ENCODE data around the gene PCDHGC5. TPM values are rescaled to one million over a fixed set of nuclear protein-coding genes. Genes with fewer than 3 reads are reported as not detected.
A peak's percentile ranks its signal among the peaks of the same experiment; 100 is the strongest.

The PCDHGC5 gene
- total RNA-seq, 2 donors from 2014 or later, result 0.71 to 1.8 TPM

DNA sequence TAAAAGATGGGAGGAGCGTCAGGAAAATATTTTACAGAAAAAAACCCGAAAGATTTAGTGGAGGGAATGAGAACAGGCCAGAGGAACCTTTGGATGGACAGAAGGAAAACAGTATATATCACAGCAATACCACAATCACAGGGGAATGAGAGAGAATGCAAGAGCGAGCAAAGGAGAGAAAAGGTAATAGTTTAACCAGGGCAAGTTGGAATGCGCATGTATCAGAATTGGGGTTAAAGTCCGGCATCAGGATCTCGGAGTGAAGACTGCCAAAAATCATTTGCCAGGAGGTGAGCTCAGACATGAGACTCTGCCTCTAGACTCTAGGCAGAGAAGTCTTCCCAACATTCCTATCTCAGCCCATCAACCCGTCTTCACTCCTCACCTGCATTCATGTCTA is 36.8 kb downstream of the PCDHGC5 start:
- peaks cover 50% of the 10 kb centered on the region for H3K36me3 Mint-ChIP-seq (ENCODE audit: low read depth)
- H3K27ac Mint-ChIP-seq, result peak overlapping the region; percentile 38
- no peak overlapping the region for H3K4me3 ChIP-seq (ENCODE audit: low read length)
- WGBS, 2 experiments (ENCODE audit: insufficient coverage in 1 of 2, insufficient read length in 1 of 2), result 91% methylated on average over 7 of the region's 7 CpGs
- H3K9me3 ChIP-seq (ENCODE audit: control insufficient read depth, low read length), result no peaks in the 10 kb centered on the region
- TF ChIP-seq, protein P1, sequence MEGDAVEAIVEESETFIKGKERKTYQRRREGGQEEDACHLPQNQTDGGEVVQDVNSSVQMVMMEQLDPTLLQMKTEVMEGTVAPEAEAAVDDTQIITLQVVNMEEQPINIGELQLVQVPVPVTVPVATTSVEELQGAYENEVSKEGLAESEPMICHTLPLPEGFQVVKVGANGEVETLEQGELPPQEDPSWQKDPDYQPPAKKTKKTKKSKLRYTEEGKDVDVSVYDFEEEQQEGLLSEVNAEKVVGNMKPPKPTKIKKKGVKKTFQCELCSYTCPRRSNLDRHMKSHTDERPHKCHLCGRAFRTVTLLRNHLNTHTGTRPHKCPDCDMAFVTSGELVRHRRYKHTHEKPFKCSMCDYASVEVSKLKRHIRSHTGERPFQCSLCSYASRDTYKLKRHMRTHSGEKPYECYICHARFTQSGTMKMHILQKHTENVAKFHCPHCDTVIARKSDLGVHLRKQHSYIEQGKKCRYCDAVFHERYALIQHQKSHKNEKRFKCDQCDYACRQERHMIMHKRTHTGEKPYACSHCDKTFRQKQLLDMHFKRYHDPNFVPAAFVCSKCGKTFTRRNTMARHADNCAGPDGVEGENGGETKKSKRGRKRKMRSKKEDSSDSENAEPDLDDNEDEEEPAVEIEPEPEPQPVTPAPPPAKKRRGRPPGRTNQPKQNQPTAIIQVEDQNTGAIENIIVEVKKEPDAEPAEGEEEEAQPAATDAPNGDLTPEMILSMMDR (conservative IDR thresholded peaks at IDR 0.05), result no peak
- no peak overlapping the region for H3K9ac ChIP-seq (ENCODE audit: extremely low read depth, low read length, poor library complexity, severe bottlenecking)
- no peaks in the 10 kb centered on the region for H3K27me3 ChIP-seq (ENCODE audit: control insufficient read depth, insufficient read depth, low read length, poor library complexity, severe bottlenecking)
- H3K36me3 ChIP-seq (ENCODE audit: control insufficient read depth, insufficient read depth, low read length), result peaks cover 83% of the 10 kb centered on the region
- no peak overlapping the region for H3K4me3 Mint-ChIP-seq
- H3K27me3 Mint-ChIP-seq (ENCODE audit: insufficient read depth), result no peaks in the 10 kb centered on the region
- H3K4me1 ChIP-seq (ENCODE audit: control insufficient read depth, insufficient read depth, low read length), result peaks cover 12% of the 10 kb centered on the region
- H3K4me1 Mint-ChIP-seq, result peaks cover 18% of the 10 kb centered on the region
- no peak for DNase-seq
- no peak overlapping the region for H3K27ac ChIP-seq (ENCODE audit: low read depth, low read length)
- no peaks in the 10 kb centered on the region for H3K9me3 Mint-ChIP-seq

DNA sequence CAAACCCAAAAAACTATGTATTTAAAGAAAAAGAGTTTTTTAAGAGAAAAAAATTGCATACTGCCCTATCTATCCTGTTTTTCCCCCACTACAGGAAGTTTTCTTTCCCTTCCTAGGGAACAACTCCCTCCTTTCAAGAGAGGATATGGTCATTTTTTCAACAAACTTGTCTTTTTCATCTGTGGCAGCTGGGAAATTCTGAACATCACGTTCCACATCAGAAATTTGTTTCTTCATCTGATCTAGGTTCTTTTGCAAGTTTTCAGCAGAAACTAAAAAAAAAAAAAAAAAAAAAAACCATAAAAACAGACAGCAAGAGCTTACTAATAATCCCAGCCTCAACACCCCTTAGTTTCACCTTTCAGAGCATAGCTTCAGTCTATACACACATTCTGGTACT is 38.5 kb downstream of the PCDHGC5 start:
- Mint-ChIP-seq H3K4me1 (peaks cover 12% of the 10 kb centered on the region), H3K27me3 (ENCODE audit: insufficient read depth) (no peaks in the 10 kb centered on the region), H3K4me3 (no peak overlapping the region), H3K9me3 (no peaks in the 10 kb centered on the region), H3K36me3 (ENCODE audit: low read depth) (peaks cover 32% of the 10 kb centered on the region), H3K27ac (no peak overlapping the region)
- Histone ChIP-seq H3K9me3 (ENCODE audit: control insufficient read depth, low read length) (no peaks in the 10 kb centered on the region), H3K9ac (ENCODE audit: extremely low read depth, low read length, poor library complexity, severe bottlenecking) (no peak overlapping the region), H3K27me3 (ENCODE audit: control insufficient read depth, insufficient read depth, low read length, poor library complexity, severe bottlenecking) (no peaks in the 10 kb centered on the region), H3K36me3 (ENCODE audit: control insufficient read depth, insufficient read depth, low read length) (peaks cover 88% of the 10 kb centered on the region), H3K4me3 (ENCODE audit: low read length) (no peak overlapping the region), H3K27ac (ENCODE audit: low read depth, low read length) (no peak overlapping the region), H3K4me1 (ENCODE audit: control insufficient read depth, insufficient read depth, low read length) (peaks cover 5% of the 10 kb centered on the region)
- DNase-seq, result no peak
- TF ChIP-seq, protein P1 (conservative IDR thresholded peaks at IDR 0.05), result no peak
- 96 to 100% methylated on average over 1 of the region's 1 CpG for WGBS, 2 experiments (ENCODE audit: insufficient coverage in 1 of 2, insufficient read length in 1 of 2)

DNA sequence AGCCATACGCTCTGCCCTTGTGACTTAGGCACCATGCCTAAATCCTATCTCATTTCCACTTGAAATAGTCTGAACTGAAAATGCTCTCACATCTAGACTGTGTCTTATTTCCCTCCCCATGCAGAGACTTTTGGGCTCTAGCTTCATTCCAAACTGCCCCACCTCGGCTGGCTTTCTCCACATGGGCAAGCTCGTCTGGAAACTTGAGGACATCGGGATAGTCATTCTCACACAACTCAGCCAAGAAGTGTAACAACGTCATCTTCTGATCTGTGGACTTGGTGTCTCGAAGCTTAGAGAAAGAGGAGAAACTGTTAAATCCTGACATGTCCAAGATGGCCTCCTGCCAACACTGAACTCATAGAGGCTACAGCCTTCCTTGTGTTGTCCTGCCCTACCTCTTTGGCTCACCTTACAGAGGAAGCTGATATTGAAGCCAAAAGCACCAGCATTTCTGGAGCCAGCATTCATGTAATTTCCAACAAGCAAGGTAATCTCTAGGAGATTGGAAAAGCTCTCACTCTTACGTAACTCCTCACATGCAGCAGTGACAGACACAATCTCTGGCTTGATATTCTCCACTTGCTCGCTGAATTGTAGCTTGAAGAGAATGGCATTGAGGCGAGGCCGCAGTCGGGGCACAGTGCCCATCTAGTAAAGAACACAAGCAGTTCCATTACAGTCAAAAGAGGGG is 39.6 kb downstream of the PCDHGC5 start:
- Mint-ChIP-seq H3K27me3 (ENCODE audit: insufficient read depth) (no peaks in the 10 kb centered on the region), H3K36me3 (ENCODE audit: low read depth) (peaks cover 22% of the 10 kb centered on the region), H3K9me3 (no peaks in the 10 kb centered on the region), H3K27ac (no peak overlapping the region), H3K4me1 (peaks cover 12% of the 10 kb centered on the region), H3K4me3 (no peak overlapping the region)
- TF ChIP-seq, protein P1 (conservative IDR thresholded peaks at IDR 0.05), result no peak
- DNase-seq, result no peak
- H3K27me3 ChIP-seq (ENCODE audit: control insufficient read depth, insufficient read depth, low read length, poor library complexity, severe bottlenecking), result no peaks in the 10 kb centered on the region
- H3K9me3 ChIP-seq (ENCODE audit: control insufficient read depth, low read length), result no peaks in the 10 kb centered on the region
- no peak overlapping the region for H3K9ac ChIP-seq (ENCODE audit: extremely low read depth, low read length, poor library complexity, severe bottlenecking)
- 95 to 98% methylated on average over 8 to 11 of the region's 11 CpGs for WGBS, 2 experiments (ENCODE audit: insufficient coverage in 1 of 2, insufficient read length in 1 of 2)
- H3K4me1 ChIP-seq (ENCODE audit: control insufficient read depth, insufficient read depth, low read length), result peaks cover 5% of the 10 kb centered on the region
- H3K27ac ChIP-seq (ENCODE audit: low read depth, low read length), result no peak overlapping the region
- no peak overlapping the region for H3K4me3 ChIP-seq (ENCODE audit: low read length)
- peaks cover 89% of the 10 kb centered on the region for H3K36me3 ChIP-seq (ENCODE audit: control insufficient read depth, insufficient read depth, low read length)
